ENCODE data around the gene ODF2. TPM values are rescaled to one million over a fixed set of nuclear protein-coding genes. Genes with fewer than 3 reads are reported as not detected.

ODF2 gene
- total and polyA plus RNA-seq, 2 experiments from 2014 or later, result 17.5 to 26.9 TPM

DNA sequence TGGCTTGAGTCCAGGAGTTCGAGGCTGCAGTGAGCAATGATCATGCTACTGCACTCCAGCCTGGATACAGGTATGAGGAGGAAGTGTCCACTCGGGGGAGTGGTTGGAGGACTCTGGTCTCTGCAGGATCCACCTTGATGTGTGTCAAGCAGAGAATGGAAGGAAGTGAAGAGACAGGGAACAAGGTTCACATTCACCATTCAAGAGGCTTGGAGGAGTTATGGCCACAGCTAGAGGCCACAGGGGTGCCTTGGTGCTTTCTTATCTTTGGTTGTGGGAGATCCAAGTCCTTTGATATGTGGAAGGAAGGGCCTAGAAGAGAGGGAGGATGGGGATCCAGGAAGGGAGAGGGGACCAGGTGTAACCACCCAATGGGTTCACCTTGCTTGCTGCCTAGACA lies 40.5 kb upstream of the ODF2 start:
- H2AFZ ChIP-seq, result no peak overlapping the region
- no peaks in the 10 kb centered on the region for H3K9me2 ChIP-seq (ENCODE audit: insufficient read depth)
- no peaks in the 10 kb centered on the region for H3K36me3 ChIP-seq (ENCODE audit: insufficient read depth)
- Mint-ChIP-seq H3K4me3 (no peak overlapping the region; the same call in 2 of the 3 replicates), H3K4me1 (peaks cover 30% of the 10 kb centered on the region), H3K27me3 (ENCODE audit: insufficient read depth, low read depth, poor library complexity) (peaks cover 74% of the 10 kb centered on the region), H3K36me3 (ENCODE audit: low read depth) (no peaks in the 10 kb centered on the region), H3K27ac (no peak overlapping the region), H3K9me3 (0 out of 3 replicates have a peak, but pooled peaks cover 2% of the 10 kb centered on the region)
- no peak overlapping the region for H3K4me2 ChIP-seq
- H4K20me1 ChIP-seq (replicated peaks; ENCODE audit: insufficient read depth), result no peaks in the 10 kb centered on the region
- ATAC-seq (no peak), DNase-seq (ENCODE audit: low spot score) (no peak)
- H3K4me3 ChIP-seq, result no peak overlapping the region
- H3K4me1 ChIP-seq (ENCODE audit: insufficient read depth), result peaks cover 24% of the 10 kb centered on the region; the same call in 1 of the 2 replicates
- H3K79me2 ChIP-seq (replicated peaks; ENCODE audit: insufficient read depth), result no peaks in the 10 kb centered on the region
- H3K27ac ChIP-seq (ENCODE audit: low read depth), result no peak overlapping the region
- TF ChIP-seq ZNF114 (CRISPR knock-in tag; IDR thresholded peaks at IDR 0.05) (no peak), STAT1 (IDR thresholded peaks at IDR 0.05; ENCODE audit: unreplicated experiment) (no peak), JUNB (IDR thresholded peaks at IDR 0.05; ENCODE audit: unreplicated experiment) (no peak), CREB1 (CRISPR knock-in tag; IDR thresholded peaks at IDR 0.05; ENCODE audit: low read depth) (no peak), POLR2AphosphoS5 (IDR thresholded peaks at IDR 0.05; ENCODE audit: low read depth) (no peak), ZNF331 (CRISPR knock-in tag; IDR thresholded peaks at IDR 0.05; ENCODE audit: low read depth) (no peak), NANOG (IDR thresholded peaks at IDR 0.05; ENCODE audit: borderline replicate concordance) (no peak), EZH2 (IDR thresholded peaks at IDR 0.05; ENCODE audit: low read depth, unreplicated experiment) (no peak), CTCF (conservative IDR thresholded peaks at IDR 0.05; ENCODE audit: low read depth in 2 of 2) (no peak), EZH2phosphoT487 (IDR thresholded peaks at IDR 0.05; ENCODE audit: unreplicated experiment) (no peak)
- TF ChIP-seq, protein P1, sequence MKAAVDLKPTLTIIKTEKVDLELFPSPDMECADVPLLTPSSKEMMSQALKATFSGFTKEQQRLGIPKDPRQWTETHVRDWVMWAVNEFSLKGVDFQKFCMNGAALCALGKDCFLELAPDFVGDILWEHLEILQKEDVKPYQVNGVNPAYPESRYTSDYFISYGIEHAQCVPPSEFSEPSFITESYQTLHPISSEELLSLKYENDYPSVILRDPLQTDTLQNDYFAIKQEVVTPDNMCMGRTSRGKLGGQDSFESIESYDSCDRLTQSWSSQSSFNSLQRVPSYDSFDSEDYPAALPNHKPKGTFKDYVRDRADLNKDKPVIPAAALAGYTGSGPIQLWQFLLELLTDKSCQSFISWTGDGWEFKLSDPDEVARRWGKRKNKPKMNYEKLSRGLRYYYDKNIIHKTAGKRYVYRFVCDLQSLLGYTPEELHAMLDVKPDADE (IDR thresholded peaks at IDR 0.05), result no peak
- TF ChIP-seq, protein P2, sequence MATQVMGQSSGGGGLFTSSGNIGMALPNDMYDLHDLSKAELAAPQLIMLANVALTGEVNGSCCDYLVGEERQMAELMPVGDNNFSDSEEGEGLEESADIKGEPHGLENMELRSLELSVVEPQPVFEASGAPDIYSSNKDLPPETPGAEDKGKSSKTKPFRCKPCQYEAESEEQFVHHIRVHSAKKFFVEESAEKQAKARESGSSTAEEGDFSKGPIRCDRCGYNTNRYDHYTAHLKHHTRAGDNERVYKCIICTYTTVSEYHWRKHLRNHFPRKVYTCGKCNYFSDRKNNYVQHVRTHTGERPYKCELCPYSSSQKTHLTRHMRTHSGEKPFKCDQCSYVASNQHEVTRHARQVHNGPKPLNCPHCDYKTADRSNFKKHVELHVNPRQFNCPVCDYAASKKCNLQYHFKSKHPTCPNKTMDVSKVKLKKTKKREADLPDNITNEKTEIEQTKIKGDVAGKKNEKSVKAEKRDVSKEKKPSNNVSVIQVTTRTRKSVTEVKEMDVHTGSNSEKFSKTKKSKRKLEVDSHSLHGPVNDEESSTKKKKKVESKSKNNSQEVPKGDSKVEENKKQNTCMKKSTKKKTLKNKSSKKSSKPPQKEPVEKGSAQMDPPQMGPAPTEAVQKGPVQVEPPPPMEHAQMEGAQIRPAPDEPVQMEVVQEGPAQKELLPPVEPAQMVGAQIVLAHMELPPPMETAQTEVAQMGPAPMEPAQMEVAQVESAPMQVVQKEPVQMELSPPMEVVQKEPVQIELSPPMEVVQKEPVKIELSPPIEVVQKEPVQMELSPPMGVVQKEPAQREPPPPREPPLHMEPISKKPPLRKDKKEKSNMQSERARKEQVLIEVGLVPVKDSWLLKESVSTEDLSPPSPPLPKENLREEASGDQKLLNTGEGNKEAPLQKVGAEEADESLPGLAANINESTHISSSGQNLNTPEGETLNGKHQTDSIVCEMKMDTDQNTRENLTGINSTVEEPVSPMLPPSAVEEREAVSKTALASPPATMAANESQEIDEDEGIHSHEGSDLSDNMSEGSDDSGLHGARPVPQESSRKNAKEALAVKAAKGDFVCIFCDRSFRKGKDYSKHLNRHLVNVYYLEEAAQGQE (IDR thresholded peaks at IDR 0.05; ENCODE audit: unreplicated experiment), result no peak
- TF ChIP-seq, protein P3, sequence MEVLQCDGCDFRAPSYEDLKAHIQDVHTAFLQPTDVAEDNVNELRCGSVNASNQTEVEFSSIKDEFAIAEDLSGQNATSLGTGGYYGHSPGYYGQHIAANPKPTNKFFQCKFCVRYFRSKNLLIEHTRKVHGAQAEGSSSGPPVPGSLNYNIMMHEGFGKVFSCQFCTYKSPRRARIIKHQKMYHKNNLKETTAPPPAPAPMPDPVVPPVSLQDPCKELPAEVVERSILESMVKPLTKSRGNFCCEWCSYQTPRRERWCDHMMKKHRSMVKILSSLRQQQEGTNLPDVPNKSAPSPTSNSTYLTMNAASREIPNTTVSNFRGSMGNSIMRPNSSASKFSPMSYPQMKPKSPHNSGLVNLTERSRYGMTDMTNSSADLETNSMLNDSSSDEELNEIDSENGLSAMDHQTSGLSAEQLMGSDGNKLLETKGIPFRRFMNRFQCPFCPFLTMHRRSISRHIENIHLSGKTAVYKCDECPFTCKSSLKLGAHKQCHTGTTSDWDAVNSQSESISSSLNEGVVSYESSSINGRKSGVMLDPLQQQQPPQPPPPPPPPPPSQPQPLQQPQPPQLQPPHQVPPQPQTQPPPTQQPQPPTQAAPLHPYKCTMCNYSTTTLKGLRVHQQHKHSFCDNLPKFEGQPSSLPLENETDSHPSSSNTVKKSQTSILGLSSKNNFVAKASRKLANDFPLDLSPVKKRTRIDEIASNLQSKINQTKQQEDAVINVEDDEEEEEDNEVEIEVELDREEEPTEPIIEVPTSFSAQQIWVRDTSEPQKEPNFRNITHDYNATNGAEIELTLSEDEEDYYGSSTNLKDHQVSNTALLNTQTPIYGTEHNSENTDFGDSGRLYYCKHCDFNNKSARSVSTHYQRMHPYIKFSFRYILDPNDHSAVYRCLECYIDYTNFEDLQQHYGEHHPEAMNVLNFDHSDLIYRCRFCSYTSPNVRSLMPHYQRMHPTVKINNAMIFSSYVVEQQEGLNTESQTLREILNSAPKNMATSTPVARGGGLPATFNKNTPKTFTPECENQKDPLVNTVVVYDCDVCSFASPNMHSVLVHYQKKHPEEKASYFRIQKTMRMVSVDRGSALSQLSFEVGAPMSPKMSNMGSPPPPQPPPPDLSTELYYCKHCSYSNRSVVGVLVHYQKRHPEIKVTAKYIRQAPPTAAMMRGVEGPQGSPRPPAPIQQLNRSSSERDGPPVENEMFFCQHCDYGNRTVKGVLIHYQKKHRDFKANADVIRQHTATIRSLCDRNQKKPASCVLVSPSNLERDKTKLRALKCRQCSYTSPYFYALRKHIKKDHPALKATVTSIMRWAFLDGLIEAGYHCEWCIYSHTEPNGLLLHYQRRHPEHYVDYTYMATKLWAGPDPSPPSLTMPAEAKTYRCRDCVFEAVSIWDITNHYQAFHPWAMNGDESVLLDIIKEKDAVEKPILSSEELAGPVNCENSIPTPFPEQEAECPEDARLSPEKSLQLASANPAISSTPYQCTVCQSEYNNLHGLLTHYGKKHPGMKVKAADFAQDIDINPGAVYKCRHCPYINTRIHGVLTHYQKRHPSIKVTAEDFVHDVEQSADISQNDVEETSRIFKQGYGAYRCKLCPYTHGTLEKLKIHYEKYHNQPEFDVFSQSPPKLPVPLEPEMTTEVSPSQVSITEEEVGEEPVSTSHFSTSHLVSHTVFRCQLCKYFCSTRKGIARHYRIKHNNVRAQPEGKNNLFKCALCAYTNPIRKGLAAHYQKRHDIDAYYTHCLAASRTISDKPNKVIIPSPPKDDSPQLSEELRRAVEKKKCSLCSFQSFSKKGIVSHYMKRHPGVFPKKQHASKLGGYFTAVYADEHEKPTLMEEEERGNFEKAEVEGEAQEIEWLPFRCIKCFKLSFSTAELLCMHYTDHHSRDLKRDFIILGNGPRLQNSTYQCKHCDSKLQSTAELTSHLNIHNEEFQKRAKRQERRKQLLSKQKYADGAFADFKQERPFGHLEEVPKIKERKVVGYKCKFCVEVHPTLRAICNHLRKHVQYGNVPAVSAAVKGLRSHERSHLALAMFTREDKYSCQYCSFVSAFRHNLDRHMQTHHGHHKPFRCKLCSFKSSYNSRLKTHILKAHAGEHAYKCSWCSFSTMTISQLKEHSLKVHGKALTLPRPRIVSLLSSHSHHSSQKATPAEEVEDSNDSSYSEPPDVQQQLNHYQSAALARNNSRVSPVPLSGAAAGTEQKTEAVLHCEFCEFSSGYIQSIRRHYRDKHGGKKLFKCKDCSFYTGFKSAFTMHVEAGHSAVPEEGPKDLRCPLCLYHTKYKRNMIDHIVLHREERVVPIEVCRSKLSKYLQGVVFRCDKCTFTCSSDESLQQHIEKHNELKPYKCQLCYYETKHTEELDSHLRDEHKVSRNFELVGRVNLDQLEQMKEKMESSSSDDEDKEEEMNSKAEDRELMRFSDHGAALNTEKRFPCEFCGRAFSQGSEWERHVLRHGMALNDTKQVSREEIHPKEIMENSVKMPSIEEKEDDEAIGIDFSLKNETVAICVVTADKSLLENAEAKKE (CRISPR knock-in tag; IDR thresholded peaks at IDR 0.05), result no peak
- peaks cover 17% of the 10 kb centered on the region; the same call in 1 of the 2 replicates for H3F3A ChIP-seq (replicated peaks; ENCODE audit: low read depth)
- H3K27me3 ChIP-seq (ENCODE audit: insufficient read depth), result peaks cover 84% of the 10 kb centered on the region

Data from GM23338 (cell line).